ENCODE data around the gene AMPD2.
"Not testable (repeated sequence)": the region's sequence is repeated elsewhere in the genome, so short reads cannot be mapped to it uniquely, and the experiment has no call there.

The AMPD2 gene

GRCh38 chr1:109652402-109652801 is 32.8 kb downstream of the AMPD2 start:
- no peak for DNase-seq (ENCODE audit: low read depth)

DNA sequence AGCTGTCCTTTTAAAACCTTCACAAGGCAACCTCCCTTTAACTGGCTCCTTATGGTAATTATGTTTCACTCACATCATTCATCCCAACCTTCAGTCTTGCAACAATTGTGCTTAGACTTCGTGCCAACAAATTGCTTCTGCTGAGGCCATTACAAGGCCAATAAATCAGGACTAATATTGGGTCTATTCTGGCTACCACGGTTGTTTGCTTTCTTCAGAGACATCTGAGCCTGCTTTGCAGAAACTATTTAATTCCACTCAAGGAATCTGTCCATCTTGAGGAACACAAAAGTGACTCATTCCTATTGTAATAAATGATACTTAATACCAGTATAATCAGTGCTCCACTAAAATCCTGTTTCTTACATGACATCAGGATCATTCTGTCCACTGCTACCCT is 33.7 kb downstream of the AMPD2 start:
- DNase-seq (ENCODE audit: low read depth): no peak

DNA sequence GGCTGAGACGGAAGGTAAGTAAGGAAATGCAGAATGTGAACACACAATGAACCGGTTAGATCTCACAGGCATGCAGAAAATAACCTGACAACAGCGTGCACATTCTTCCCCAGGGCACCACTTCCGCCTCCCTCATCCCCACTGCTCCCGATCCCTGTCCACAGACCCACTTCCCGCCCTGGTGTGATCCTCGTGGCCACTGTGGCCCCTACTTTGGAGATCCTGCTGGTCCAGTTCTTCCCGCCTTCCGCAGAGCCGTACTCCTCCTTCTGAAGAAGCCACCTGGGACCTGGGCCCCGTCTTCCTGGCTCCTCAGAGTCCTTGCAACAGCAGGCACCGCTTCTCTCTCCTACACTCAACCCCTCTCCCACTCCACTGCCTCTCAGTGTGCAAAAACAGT is 34.9 kb downstream of the AMPD2 start:
- DNase-seq (ENCODE audit: low read depth): no peak

GRCh38 chr1:109655615-109656519 is 36.2 kb downstream of the AMPD2 start, which contains the start of gene GSTM4:
TSS of gene GSTM4 (plus strand) at chr1:109656099. CDS start at chr1:109656390, 291 bp downstream.
- peak; percentile 81 for DNase-seq (ENCODE audit: low read depth)

- DNase-seq (ENCODE audit: low read depth): no peak
Measured at GRCh38 chr1:109657395-109657794, 37.8 kb downstream of the AMPD2 start.

DNA sequence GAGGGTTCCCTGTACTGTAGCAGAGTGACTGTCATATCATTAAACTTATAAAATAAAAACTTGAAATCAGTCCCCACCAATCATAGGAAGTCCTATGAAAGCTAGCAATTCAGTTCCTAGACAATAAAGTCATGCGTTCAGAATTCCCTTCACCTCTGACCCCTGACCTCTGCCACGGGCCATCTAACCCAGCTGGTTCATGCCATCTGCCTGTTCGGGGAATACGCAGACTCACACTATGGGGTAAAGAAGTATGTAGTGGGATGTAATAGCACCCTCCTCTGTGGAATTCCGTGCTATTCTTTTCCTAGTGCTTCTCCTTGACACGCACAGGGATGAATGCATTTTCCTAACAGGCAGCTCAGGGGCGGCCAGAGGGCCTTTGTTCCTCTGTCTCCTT is 38.3 kb downstream of the AMPD2 start:
- DNase-seq (ENCODE audit: low read depth): no peak

GRCh38 chr1:109658533-109659042 is 39.0 kb downstream of the AMPD2 start:
- DNase-seq (ENCODE audit: low read depth): no peak

GRCh38 chr1:109659145-109659544 is 39.5 kb downstream of the AMPD2 start:
- no peak for DNase-seq (ENCODE audit: low read depth)

- DNase-seq (ENCODE audit: low read depth): no peak
Measured at GRCh38 chr1:109659997-109660690, 40.5 kb downstream of the AMPD2 start.

DNA sequence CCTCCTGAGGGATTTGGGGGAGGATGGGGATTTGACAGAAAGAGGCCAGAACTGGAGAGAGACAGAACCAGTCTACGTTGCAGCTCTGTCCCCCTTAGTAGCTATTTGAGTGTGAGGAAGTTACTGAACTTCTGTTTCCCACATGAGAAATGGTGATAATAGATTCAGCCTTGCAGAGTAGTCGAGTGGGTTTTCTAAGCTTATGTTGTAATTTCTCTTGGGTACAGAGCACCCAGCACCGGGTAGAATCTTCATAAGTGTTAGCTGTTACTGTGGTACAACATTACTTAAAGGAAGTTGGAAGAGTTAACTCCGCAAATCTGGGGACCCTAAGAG is 41.0 kb downstream of the AMPD2 start:
- DNase-seq (ENCODE audit: low read depth): not testable (repeated sequence)

DNA sequence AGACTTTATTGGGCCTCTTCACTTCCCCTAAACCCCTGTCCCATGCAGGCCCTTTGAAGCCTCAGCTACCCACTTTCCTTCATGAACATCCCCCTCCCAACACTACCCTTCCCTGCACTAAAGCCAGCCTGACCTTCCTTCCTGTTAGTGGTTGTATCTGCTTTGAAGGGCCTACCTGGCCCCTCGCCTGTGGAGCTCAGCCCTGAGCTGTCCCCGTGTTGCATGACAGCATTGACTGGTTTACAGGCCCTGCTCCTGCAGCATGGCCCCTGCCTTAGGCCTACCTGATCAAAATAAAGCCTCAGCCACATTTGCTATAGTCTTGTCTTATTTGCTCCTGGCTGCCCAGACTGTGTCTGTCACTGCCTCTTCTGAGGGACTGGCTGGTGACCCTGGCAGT is 41.8 kb downstream of the AMPD2 start:
- DNase-seq (ENCODE audit: low read depth): no peak

DNA sequence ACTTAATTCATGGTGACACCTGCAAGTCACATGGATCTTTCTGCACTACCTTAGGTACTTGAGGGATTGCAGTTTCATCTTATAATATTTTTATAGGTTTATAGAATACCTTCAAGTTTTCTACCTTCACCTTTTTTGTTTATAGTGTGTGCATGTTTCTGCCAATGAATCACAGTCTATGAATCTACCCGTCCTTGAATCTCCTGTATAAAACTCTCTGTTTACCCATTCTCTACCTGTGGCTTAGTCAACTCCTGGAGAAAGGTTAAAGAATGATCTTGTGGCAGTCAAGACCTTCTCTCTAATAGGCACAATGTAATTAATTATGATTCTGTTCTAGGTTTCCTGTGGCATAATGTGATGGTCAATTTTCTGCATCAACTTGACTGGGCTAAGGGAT is 45.0 kb downstream of the AMPD2 start:
- no peak for DNase-seq (ENCODE audit: low read depth)

DNA sequence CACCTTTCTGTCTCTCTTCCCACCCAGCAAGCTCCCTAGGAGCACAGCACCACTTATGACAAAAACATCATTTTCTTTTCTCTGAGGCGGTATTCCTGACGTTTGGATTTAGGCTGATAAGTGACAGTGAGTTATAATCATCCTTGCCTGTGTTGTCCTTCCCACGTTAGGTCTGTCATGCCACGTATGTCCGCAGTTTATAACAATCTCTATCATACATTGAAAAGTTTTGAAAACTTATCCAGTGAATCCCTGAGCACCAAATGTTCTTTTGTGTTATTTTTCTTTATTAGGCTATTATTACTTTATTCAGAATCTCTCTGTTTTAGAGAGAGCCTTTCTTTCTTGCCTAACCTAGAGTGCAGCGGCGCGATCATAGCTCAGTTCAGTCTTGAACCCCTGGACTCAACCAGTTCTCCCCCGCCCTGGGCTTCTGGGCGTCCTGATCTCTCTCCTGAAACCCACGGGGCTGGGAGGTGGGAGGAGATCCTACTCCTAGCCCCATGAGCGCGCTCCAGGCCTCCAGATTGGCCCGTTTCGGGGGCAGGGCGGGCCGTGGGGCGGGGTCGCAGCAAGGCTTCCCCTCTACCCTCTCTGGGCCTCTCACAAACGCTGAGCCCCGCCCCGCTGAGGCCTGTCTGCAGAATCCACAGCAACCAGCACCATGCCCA is 48.0 kb downstream of the AMPD2 start, which contains the start of gene GSTM2:
GSTM2 (plus strand) TSS at position 606 of the 671 bp plus-strand sequence; CDS start at position 665, 59 bp downstream.
- peak; percentile 76 for DNase-seq (ENCODE audit: low read depth)

GRCh38 chr1:109668123-109668775 is 48.6 kb downstream of the AMPD2 start:
- no peak for DNase-seq (ENCODE audit: low read depth)

GRCh38 chr1:109669246-109669948 is 49.8 kb downstream of the AMPD2 start:
- peak; percentile 71 for DNase-seq (ENCODE audit: low read depth)

DNA sequence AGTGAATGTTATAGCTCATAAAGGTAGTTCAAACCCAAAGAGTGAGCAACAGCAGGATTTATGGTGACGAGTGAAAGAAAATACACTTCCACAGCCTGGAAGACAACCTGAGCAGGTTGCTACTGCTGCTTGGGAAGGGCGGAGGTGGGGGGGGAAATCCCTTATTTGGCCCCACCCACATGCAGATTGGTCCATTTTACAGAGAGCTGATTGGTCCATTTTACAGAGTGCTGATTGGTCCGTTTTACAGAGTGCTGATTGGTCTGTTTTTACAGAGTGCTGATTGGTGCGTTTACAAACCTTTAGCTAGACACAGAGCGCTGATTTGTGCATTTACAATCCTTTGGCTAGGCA is 50.3 kb downstream of the AMPD2 start:
- DNase-seq (ENCODE audit: low read depth): not testable (repeated sequence)

DNA sequence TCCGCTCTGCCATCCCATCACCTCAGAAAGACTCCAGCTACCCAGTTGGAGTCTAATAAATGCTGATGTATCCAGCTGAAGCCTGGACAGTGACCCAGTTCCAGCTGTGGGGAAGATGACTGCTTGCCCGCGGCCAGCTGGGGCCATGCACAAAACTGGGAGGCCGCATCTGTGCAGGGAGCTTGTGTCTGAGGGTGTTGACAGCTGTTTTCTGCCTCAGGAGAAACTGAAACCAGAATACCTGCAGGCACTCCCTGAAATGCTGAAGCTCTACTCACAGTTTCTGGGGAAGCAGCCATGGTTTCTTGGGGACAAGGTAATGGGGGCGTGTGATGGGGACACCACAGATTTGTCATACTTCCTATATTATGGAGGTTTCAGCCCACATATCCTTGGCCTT is 51.4 kb downstream of the AMPD2 start:
- no peak for DNase-seq (ENCODE audit: low read depth)

- not testable (repeated sequence) for DNase-seq (ENCODE audit: low read depth)
Measured at GRCh38 chr1:109673861-109674260, 54.2 kb downstream of the AMPD2 start.

DNA sequence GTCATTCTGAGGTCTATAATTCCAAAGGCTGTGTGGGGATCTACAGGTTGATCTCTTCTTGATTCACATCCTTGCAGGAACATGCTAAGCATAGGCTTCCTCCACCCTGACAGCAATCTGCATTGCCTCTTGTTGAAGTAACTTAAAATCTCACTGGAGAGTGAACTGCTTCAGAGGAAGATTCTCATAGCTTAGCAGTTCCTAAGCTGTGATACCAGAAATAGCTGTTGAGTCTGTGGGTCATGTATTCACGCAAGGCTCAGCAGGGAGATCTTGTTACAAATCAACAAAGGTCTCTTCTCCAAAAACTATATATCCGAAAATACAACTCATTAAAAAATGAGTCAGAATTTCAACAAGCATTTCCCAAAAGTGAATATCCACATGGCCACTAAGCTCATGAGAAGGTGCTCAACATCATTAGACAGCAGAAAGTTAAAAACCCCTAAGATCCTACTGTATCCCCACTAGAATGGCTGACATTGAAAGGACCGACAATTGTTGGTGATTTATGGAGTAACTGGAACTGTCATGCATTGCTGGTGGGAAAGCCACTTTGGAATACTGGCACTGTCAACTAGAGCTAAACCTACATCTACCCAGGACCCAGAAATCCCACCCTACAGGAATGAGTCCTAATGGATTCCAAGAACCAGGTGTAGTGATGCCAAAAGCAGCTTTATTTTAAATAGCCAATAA is 57.2 kb downstream of the AMPD2 start:
- not testable (repeated sequence) for DNase-seq (ENCODE audit: low read depth)

DNA sequence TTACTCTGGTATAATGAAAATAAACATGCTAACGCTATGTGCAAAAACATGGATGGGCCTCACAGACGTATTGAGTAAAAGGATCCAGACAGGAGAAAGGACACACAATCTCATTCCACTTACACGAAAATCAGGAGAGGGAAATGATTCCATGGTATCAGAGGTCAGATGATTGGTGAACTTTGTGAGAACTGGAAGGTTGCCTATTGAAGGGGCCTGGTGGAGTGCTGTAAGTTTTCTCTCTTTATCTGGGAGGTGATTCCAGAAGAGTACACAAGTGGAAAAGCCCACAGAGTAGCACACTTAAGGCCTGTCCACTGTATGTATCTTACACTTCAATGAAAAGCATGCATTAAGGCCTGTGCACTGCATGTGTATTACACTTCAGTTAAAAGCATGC is 57.8 kb downstream of the AMPD2 start:
- no peak for DNase-seq (ENCODE audit: low read depth)

DNA sequence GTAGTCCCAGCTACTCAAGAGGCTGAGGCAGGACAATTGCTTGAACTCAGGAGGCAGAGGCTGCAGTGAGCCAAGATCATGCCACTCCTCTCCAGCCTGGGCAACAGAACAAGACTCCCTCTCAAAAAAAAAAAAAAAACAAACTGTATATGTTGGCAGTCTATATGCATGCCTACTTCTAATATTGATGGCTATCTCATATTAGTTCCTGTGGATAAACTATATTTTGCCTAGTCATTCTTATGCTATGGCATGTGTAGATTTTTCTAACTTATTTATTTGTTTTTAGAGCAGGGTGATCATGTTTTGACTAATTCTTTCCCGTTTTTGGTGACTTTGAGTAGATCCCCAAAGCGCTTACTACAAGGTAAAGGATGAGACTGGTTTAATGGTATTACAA is 59.0 kb downstream of the AMPD2 start:
- not testable (repeated sequence) for DNase-seq (ENCODE audit: low read depth)

Data from CMK (cell line).